Heart left ventricle (tissue), 16 donors: ENCODE data around the gene PALM3. TPM values are rescaled to one million over a fixed set of nuclear protein-coding genes. Genes with fewer than 3 reads are reported as not detected.

Experiments
- ATAC-seq, 4 donors: fragments of 200-7000 bp; cut with Tn5 transposase; one replicate each; pipeline ENCODE4 v1.9.1; 2020 to 2022; ENCODE audit warnings: moderate library complexity in 4 of 4, mild to moderate bottlenecking in 3 of 4, moderate number of reproducible peaks in 1 of 4
- DNase-seq, 5 donors: peaks; one replicate each; pipeline ENCODE4 v3.0.0-alpha.2; 2020
- H3K27ac ChIP-seq, 12 donors: fragments of 200-600 bp; sonication (generic) in 4 of 12; one replicate each; pipeline versions ENCODE4 v1.5.0 to v1.8.0; 2016 to 2022; ENCODE audit warnings: mild to moderate bottlenecking in 2 of 12
- H3K27me3 ChIP-seq, 9 donors: fragments of 200-600 bp; sonication (generic) in 2 of 9; one replicate each; pipeline versions ENCODE4 v1.5.1 to v1.8.0; 2016 to 2022; ENCODE audit warnings: mild to moderate bottlenecking in 3 of 9
- H3K36me3 ChIP-seq, 9 donors: fragments of 200-600 bp; sonication (generic) in 2 of 9; one replicate each; pipeline versions ENCODE4 v1.5.0 to v1.8.0; 2018 to 2022; ENCODE audit warnings: mild to moderate bottlenecking in 2 of 9
- H3K4me1 ChIP-seq, 12 donors: fragments of 200-600 bp; sonication (generic) in 4 of 12; one replicate each; pipeline versions ENCODE4 v1.5.0 to v1.8.0; 2016 to 2022; ENCODE audit warnings: mild to moderate bottlenecking in 3 of 12
- H3K4me3 ChIP-seq, 12 donors: fragments of 200-600 bp; sonication (generic) in 4 of 12; one replicate each; pipeline versions ENCODE4 v1.5.0 to v1.8.0; 2017 to 2022; ENCODE audit warnings: mild to moderate bottlenecking in 9 of 12, moderate library complexity in 4 of 12
- H3K9me3 ChIP-seq, 12 donors: fragments of 200-600 bp; sonication (generic) in 4 of 12; one replicate each; pipeline versions ENCODE4 v1.5.0 to v1.8.0; 2016 to 2022; ENCODE audit warnings: mild to moderate bottlenecking in 1 of 12
- POLR2A ChIP-seq, 2 donors: fragments of 450-650 bp; IDR thresholded peaks; one replicate each; pipeline ENCODE4 v1.6.1; 2017; ENCODE audit warnings: antibody characterized with exemption in 2 of 2, mild to moderate bottlenecking in 2 of 2, moderate library complexity in 2 of 2
- WGBS, 4 donors: extraction: QIAGEN DNeasy Blood & Tissue Kit in 2 of 4; methylation state at CpG; one replicate each; pipeline versions ENCODE4 v1.1.5 to v1.1.7; 2013 to 2018; 5-methylcytosine and 5-hydroxymethylcytosine counted together
- intact Hi-C, 10 donors: fragments of 100-400 bp; cut with DNase I; formaldehyde crosslinking; loops; one replicate each; pipeline versions ENCODE4 v1.11.1 to v1.14.2; 2022
- polyA plus RNA-seq, 2 donors: library from polyadenylated mRNA; stranded (reverse); fragments of 200-250 nt; gene quantifications; one replicate each; pipeline ENCODE4 v1.2.3, GENCODE V29; 2013
- total RNA-seq, 9 donors: library from RNA; depleted of rRNA in 2 of 9; stranded (reverse); fragments of >200 nt in 2 of 9; fragmentation: NEBNext Ultra II Directional in 3 of 9; extraction: Animal tissue kit (Norgen Biotek cat#: 25700) in 3 of 9; gene quantifications; one replicate each; pipeline versions ENCODE4 v1.1.0 to v1.2.4, GENCODE V29; 2016 to 2023
- TF ChIP-seq, protein P1 (sequence below), 12 donors: fragments of 200-600 bp; sonication (generic) in 4 of 12; IDR thresholded peaks; one replicate each; pipeline versions ENCODE4 v1.5.0 to v1.8.0; 2018 to 2022; ENCODE audit warnings: antibody characterized with exemption in 12 of 12, mild to moderate bottlenecking in 5 of 12
- donor health status: ischemic (EF 13 %, LVEDD 7.1; RV severe dilation, severe dysfunction).
- donor health status: healthy with polysubstance abuse.
- donor health status: DM: no; HTN: yes; CAD: no.
- donor health status: DM: no; HTN: no; CAD: no.
- donor health status: ischemic (EF 25% LVEDD 6.9; RV normal size, moderate dysfunction).
- donor health status: ischemic (EF 25% LVEDD 5.7; RV mildly dilated, moderate dysfunction).
- donor health status: healthy.
- donor health status: DM: yes; HTN: yes; CAD: no.
- donor health status: ischemic (EF 35%, LVEDD 5.7; RV mildly dilated, moderate dysfunction).
- donor health status: nonischemic (EF 11% LVEDD 7.7; RV severe dilation, severe dysfunction).
- donor health status: DM: yes; HTN: yes; CAD: no.
- donor health status: PGD.
- donor health status: ischemic (EF 29% LVEDD 5.4; RV normal size, mild dysfunction).
- donor health status: nonischemic (EF 23%, LVEDD 6.1; RV moderate dilation, normal function).

Gene PALM3
- total and polyA plus RNA-seq, 11 donors: 0.06 to 0.60 (median 0.30) TPM; not detected in 6

DNA sequence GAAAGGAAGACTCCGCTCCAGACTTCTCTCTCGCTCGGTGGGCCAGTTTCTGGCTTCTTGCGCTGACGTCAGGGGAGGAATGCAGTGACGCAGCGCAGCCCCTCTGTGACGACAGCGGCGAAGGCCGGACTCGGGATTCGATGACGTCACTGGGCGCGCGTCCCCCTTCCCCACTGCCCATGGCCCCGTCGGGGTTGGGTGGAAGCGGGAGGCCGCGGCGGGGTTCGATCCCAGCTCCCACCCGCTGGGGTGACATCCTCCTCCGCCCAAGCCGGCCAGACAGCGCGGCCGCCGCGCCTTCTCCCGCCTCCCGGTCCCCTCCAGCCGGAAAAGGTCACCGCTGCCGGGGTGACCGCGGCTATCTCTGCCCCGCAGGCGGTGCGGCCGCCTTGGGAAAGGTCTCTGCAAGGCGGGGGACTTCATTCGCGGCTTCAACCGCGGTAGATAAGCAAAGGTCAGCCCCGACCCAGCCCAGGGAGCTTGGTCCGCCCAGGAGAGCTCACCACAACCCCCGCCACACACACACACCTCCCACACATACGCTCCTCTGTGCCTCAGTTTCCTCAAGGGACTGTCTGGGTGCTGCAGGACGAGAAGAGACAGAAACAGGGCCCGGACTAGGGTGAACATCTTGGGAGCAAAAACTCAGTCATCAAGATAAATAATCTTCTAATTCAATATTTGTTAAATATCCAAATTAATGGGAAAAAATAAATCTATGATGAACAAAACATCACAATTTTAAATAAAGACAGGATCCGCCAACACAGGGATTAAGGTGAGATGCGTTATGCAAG, 54.9 kb downstream of the PALM3 start:
- H3K27me3 ChIP-seq: no peaks in the 10 kb centered on the region
- H3K27ac ChIP-seq: peak overlapping the region; percentile 93 to 100 (median 98)
- H3K4me3 ChIP-seq: peak overlapping the region; percentile 40 to 99 (median 81)
- DNase-seq (peak in 4 of 5 donors; percentile 86 to 93 (median 90)), ATAC-seq (peak; percentile 19 to 57 (median 50))
- no peaks in the 10 kb centered on the region for H3K9me3 ChIP-seq
- H3K4me1 ChIP-seq: peaks cover 0 to 42% (median 31%) of the 10 kb centered on the region in 12 donors
- no peaks in the 10 kb centered on the region for H3K36me3 ChIP-seq
- intact Hi-C loops: loop anchor here in 7 of 10 donors (1.0 to 10.0 kb wide), 4 partner anchors 52 to 66 kb away; partner anchors contain the start of gene DCAF15 (in 6 of the 7)
- peak in 1 of 2 donors; percentile 69 for TF ChIP-seq POLR2A (IDR thresholded peaks at IDR 0.05)
- TF ChIP-seq, protein P1, sequence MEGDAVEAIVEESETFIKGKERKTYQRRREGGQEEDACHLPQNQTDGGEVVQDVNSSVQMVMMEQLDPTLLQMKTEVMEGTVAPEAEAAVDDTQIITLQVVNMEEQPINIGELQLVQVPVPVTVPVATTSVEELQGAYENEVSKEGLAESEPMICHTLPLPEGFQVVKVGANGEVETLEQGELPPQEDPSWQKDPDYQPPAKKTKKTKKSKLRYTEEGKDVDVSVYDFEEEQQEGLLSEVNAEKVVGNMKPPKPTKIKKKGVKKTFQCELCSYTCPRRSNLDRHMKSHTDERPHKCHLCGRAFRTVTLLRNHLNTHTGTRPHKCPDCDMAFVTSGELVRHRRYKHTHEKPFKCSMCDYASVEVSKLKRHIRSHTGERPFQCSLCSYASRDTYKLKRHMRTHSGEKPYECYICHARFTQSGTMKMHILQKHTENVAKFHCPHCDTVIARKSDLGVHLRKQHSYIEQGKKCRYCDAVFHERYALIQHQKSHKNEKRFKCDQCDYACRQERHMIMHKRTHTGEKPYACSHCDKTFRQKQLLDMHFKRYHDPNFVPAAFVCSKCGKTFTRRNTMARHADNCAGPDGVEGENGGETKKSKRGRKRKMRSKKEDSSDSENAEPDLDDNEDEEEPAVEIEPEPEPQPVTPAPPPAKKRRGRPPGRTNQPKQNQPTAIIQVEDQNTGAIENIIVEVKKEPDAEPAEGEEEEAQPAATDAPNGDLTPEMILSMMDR (IDR thresholded peaks at IDR 0.05): no peak
- WGBS, 4 donors: 5 to 8% (median 5%) methylated on average over 41 to 56 of the region's 56 CpGs

DNA sequence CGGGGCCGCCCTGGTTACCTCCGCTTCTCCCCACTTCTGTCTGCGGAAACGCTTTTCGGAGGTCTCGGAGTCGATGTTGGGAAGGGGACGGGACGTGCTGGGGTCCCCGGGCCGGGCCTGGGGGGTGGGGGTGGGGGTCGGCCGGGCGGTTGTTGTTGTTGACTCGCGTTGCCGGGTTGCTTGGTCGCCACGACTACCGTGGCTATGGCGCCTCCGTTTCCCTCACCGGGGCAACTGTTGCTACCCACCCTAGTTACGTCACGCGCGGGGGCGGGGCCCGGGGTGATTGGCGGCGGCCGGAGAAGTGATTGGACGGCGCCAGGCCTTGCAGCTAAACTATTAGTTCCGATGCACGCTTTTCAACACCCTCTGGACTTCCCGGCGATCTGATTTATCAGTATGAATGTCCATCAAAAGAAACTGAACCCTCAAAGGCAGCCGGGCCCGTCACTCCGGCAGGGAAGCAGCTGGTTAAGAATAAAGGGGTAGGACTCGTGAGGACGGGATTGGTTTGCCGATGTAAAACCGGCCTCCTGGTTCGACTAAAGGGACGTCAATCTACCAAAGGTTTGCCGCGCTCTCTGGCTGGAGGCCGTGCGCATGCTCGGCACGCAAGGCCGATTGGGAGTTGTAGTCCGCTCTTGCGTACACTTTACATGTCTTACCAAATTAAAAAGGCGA, 55.7 kb downstream of the PALM3 start, which contains the start of gene RFX1:
TSS of gene RFX1 (minus strand) at position 236 of the 681 bp plus-strand sequence. CDS start 12,477 bp downstream, outside the sequence.
- peaks cover 0 to 48% (median 31%) of the 10 kb centered on the region in 12 donors for H3K4me1 ChIP-seq
- H3K27me3 ChIP-seq: no peaks in the 10 kb centered on the region
- no peak for TF ChIP-seq POLR2A (IDR thresholded peaks at IDR 0.05)
- TF ChIP-seq, protein P1 (IDR thresholded peaks at IDR 0.05): no peak
- H3K9me3 ChIP-seq: no peaks in the 10 kb centered on the region
- intact Hi-C loops: loop anchor here in 7 of 10 donors (1.0 to 10.0 kb wide), 4 partner anchors 51 to 67 kb away; partner anchors contain the start of gene DCAF15 (in 6 of the 7)
- WGBS, 4 donors: 0 to 1% (median 0%) methylated on average over 26 to 58 of the region's 58 CpGs
- H3K4me3 ChIP-seq: peak within 1 kb of the TSS; percentile 63 to 99 (median 86)
- DNase-seq (peak; percentile 100), ATAC-seq (peak; percentile 87 to 93 (median 91))
- H3K36me3 ChIP-seq: no peaks in the 10 kb centered on the region
- peak within 1 kb of the TSS; percentile 96 to 100 (median 98) for H3K27ac ChIP-seq

DNA sequence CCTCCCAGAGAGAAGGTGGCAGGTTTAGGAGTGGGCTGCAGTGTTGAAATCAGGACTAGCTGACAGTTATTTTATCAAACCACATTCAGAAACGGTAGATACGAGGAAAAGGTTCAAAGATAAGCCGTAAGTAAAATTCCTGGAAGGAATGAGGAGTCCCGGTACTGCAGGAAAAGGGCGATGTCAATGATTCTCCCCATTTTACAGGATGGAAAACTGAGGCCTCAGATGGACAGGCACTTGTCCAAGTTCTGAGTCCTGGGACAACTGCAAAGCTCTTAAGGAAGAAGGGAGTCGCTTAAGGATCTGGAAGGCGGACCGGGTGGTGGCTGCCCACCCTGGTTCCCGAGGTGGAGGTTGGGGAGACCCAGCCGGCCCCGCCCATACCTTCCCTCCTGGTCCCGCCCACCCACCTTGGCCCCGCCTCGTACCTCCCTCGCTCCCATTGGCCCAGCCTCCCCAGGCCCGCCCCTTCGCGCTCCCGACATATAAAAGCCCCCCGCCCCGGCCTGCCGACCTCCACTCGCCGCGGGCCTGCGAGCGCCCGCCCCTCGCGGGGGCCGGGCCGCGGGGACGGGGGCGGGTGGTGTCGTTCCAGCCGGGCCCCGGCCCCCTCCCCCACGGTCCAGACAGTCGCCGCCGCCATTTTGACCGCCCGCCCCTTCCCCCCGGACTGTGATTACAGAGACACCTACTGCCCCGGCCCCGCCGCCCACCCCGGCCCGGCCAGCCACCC, 56.4 kb downstream of the PALM3 start:
- intact Hi-C loops: loop anchor here in 8 of 10 donors (1.0 to 10.0 kb wide), 5 partner anchors 51 to 68 kb away; partner anchors contain the start of gene DCAF15 (in 8 of the 8)

More for the DNA sequence above, 56.4 kb downstream of the PALM3 start:
- TF ChIP-seq, protein P1 (IDR thresholded peaks at IDR 0.05): no peak
- TF ChIP-seq POLR2A (IDR thresholded peaks at IDR 0.05): peak in 1 of 2 donors; percentile 58
- 4 to 21% (median 8%) methylated on average over 9 to 50 of the region's 50 CpGs for WGBS, 4 donors
- Histone ChIP-seq H3K9me3 (no peaks in the 10 kb centered on the region), H3K4me3 (peak overlapping the region; percentile 63 to 99 (median 86)), H3K36me3 (no peaks in the 10 kb centered on the region), H3K4me1 (peaks cover 0 to 52% (median 32%) of the 10 kb centered on the region in 12 donors), H3K27me3 (no peaks in the 10 kb centered on the region), H3K27ac (peak overlapping the region; percentile 96 to 100 (median 98))
- peak; percentile 42 to 75 (median 63) for ATAC-seq
- DNase-seq: peak; percentile 92 to 96 (median 94)
